GM18519 (cell line): Measurements from ENCODE around the gene SCOC.
A peak's percentile ranks its signal among the peaks of the same experiment; 100 is the strongest.
"Not testable (repeated sequence)": the region's sequence is repeated elsewhere in the genome, so short reads cannot be mapped to it uniquely, and the experiment has no call there.

ENCODE experiments used
- ATAC-seq: cut with Tn5 transposase; IDR thresholded peaks from one replicate; pipeline ENCODE4 v1.9.1; 2021; ENCODE audit warnings: mild to moderate bottlenecking, moderate library complexity; ENCODE audit not compliant: unreplicated experiment, low FRiP score

SCOC gene

GRCh38 chr4:140359562-140360427 is 13.7 kb upstream of the SCOC start:
- peak; percentile 92 for ATAC-seq

DNA sequence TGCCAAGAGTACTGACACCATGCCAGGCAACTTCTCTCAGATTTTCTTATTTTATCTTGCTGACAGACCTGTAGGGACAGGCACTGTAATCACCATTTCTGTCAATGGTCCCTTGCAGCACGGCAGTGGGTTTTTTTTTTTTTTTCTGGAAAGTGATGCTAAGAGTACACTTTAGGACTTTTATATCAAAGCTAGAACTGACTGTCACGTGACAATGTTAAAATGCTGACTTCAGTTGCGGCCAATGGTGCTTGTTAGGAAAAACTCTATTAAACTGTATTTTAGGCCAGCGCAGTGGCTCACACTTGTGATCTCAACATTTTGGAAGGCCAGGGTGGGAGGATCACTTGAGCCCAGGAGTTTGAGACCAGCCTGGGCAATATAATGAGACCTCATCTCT is 12.3 kb upstream of the SCOC start:
- no peak for ATAC-seq

- no peak for ATAC-seq
Observed at GRCh38 chr4:140363051-140363450, 10.4 kb upstream of the SCOC start.

- no peak for ATAC-seq
Observed at GRCh38 chr4:140363558-140363957, 9.9 kb upstream of the SCOC start.

- no peak for ATAC-seq
Observed at GRCh38 chr4:140367738-140368137, 5.7 kb upstream of the SCOC start.

DNA sequence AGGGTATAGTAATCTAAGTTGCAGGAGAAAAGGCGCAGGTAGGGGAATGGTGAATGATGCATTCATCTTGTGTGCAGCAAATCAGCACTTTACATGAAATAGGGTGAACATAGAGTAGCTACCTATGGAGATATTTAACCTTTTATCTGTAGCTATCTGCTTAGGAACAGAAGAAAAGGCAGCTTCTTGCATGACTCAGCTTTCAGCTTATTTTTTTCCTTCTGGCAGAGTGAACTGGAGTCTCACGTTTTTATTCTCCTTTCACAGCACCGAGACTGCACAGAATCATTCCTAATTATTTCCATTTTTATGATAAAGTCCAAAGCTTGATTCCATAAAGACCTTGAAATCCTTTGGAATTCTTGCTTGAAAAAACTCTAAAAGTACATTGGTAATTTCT is 4.8 kb upstream of the SCOC start:
- ATAC-seq: no peak

GRCh38 chr4:140372751-140373327 is 607 bp upstream of the SCOC start:
- peak; percentile 54 for ATAC-seq

- no peak for ATAC-seq
Observed at GRCh38 chr4:140374130-140374477, 658 bp downstream of the SCOC start.

DNA sequence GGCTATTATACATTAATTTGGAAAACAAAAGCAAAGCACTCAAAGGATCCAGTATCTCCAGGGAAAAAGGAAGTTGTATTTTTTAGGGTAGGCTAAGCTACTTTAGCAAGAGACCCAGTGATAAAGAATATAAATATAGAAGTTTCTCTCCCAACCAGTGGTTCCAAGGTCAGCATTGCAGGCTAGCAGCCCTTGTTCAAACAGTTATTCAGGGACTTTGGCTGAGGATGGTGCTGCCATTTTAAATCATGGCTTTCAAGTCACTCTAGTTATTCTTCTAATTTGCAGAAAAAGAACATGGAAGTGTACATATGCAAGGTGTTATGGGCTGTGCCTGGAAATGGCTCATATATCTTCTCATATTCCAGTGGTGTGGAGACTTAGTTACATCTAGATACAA is 9.3 kb downstream of the SCOC start:
- ATAC-seq: no peak

- no peak for ATAC-seq
Observed at GRCh38 chr4:140388015-140388414, 14.6 kb downstream of the SCOC start.

DNA sequence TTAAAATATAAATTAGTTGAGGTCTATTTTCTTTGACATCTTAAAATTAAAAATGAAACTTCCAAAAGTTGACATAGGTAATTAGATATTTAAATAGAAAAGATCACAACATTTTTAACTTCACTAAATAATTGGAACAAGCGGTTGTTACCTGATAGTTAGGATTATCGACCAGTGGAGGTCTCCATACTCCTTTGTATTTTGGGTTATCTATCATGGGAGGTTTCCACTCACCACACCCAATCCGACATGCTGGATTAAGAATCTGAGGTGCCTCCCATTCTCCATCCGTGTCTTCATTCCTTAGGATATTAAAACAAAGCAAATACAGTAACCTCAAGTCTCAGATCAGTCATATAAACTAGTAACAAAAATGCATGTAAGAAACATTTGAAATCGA is 22.2 kb downstream of the SCOC start:
- no peak for ATAC-seq

DNA sequence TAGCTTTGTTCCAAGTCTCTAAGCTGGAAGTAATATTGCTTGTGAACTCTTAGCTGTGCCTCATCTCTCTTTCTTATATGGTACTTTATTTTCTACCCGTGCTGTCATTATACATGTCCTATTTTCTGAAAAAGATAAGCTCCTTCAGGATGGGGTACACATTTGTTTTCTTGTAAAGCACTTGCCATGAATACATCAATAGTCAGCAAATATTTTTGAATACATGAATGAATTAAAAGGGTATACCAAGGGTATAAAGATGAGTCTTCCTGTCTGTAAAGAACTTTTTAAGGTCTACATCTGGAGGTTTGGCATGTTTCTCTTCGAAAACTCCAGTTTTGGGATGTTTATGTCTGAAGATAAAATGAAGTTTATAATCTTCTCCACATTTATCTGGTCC is 26.7 kb downstream of the SCOC start:
- no peak for ATAC-seq

GRCh38 chr4:140406292-140406691 is 32.8 kb downstream of the SCOC start:
- no peak for ATAC-seq

GRCh38 chr4:140408974-140409373 is 35.5 kb downstream of the SCOC start:
- no peak for ATAC-seq

GRCh38 chr4:140413130-140413969 is 39.9 kb downstream of the SCOC start:
- ATAC-seq: not testable (repeated sequence)

DNA sequence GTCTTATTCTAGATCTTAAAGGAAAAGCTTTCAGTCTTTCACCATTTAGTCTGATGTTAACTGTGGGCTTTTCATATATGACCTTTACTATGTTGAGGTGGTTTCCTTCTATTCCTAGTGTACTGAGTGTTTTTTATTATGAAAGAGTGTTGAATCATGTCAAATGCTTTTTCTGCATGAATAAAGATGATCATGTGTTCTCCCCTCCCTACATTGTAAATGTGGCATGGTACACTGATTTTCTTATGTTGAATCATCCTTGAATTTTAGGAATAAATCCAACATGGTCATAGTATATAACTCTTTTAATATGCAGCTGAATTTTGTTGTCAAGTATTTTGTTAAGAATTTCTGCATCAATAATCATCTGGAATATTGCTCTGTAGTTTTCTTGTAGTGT is 49.7 kb downstream of the SCOC start:
- ATAC-seq: no peak

- ATAC-seq: no peak
Observed at GRCh38 chr4:140426610-140427105, 53.2 kb downstream of the SCOC start.

DNA sequence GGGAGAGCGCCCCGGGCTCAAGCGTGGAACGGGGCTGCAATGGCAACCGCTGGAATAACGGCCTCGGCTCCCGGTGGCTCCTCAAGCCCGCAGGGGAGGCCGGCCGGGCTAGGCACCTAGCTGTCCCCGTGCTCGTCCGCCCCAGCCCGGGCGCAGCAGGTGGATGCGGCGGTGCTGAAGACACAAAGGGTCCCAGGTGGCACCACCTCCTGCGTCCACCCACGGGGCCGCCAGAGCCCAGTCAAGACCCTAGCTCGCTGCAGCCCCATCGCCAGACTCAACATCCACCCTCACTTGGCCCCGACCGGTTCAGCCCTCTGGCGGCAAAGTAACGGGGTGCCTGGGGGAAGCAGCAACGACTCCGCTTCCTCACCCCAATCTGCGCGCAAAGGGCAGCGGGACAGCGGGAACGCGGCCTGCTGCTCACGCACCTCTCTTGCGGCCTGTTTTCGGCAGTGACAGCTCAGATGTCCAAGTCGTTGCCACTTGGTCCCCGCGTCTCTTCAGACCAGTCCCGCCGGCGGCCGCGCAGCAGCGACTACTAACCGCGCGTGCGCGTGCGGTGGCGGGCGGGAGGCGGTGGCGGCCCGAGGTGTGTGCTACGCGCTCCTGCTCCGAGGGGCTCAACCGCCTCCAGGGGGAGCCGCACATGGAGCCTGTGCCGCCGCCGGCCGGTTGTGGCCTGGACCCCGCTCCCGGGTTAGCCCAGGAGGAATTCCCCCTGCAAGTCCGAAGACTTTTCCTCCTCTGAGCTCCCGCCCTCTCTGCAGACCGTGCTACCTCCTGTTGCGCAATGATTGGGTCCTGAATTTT is 53.9 kb downstream of the SCOC start, which contains the start of gene CLGN:
Gene CLGN, minus strand, starts transcription at position 543 of the 813 bp plus-strand sequence. CDS start 14,570 bp downstream, outside the sequence.
- peak; percentile 84 for ATAC-seq

GRCh38 chr4:140427919-140428471 is 54.5 kb downstream of the SCOC start:
- no peak for ATAC-seq
